Breast epithelium (tissue), 3 donors: Measurements from ENCODE around the gene PPP2R1B.

Experiments
- POLR2A ChIP-seq: fragments of 450-650 bp; IDR thresholded peaks from one replicate; pipeline ENCODE4 v1.6.1; 2016; ENCODE audit warnings: antibody characterized with exemption, mild to moderate bottlenecking, moderate library complexity
- POLR2AphosphoS5 ChIP-seq, 3 donors: sonication (generic); formaldehyde crosslinking; IDR thresholded peaks; one replicate each; pipeline ENCODE4 v1.6.1; 2017; ENCODE audit warnings: antibody characterized with exemption in 3 of 3
- TF ChIP-seq, protein P1 (sequence below), 3 donors: fragments of 450-650 bp; IDR thresholded peaks; one replicate each; pipeline ENCODE4 v1.5.1; 2016 to 2017; ENCODE audit warnings: antibody characterized with exemption in 3 of 3, mild to moderate bottlenecking in 3 of 3, moderate library complexity in 3 of 3

DNA sequence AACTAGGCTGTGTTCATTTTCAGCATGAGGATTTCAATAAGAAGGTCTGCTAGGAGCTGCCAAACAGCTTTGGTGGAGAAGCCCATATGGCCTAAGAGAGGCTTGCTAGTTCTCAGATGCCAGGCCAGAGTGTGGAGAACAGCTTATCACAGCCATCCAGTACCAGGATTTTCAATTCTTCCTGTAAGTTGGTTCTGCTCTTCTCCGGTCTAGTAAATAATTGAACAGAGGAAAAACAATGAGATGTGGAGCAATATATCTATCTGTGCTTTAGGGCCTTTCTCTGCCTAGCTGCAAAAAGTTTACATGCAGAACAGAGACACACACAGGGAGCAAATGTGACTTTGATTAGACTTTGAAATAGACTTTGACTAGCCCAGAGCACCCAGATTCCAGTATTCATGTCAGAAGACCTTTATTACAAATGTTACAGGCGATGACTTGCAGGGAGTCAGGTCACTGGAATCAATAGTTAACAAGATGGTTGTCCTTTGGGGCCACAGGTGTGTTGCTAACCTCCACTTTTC is 19.8 kb upstream of the PPP2R1B start:
- TF ChIP-seq, protein P1, sequence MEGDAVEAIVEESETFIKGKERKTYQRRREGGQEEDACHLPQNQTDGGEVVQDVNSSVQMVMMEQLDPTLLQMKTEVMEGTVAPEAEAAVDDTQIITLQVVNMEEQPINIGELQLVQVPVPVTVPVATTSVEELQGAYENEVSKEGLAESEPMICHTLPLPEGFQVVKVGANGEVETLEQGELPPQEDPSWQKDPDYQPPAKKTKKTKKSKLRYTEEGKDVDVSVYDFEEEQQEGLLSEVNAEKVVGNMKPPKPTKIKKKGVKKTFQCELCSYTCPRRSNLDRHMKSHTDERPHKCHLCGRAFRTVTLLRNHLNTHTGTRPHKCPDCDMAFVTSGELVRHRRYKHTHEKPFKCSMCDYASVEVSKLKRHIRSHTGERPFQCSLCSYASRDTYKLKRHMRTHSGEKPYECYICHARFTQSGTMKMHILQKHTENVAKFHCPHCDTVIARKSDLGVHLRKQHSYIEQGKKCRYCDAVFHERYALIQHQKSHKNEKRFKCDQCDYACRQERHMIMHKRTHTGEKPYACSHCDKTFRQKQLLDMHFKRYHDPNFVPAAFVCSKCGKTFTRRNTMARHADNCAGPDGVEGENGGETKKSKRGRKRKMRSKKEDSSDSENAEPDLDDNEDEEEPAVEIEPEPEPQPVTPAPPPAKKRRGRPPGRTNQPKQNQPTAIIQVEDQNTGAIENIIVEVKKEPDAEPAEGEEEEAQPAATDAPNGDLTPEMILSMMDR (IDR thresholded peaks at IDR 0.05), result no peak
- TF ChIP-seq POLR2AphosphoS5 (IDR thresholded peaks at IDR 0.05), result no peak
- no peak for TF ChIP-seq POLR2A
